SK-N-SH treated with all-trans-retinoic acid at 6 μM for 48 hours (cell line): ENCODE data around the gene IP6K3.

Experiments
- OSR1 ChIP-seq: fragments of 250-450 bp; sonication (Bioruptor Pico); IDR thresholded peaks from 2 replicates; pipeline ENCODE4 v1.8.0; 2022; ENCODE audit warnings: moderate library complexity, mild to moderate bottlenecking, inconsistent platforms
- ZFP3 ChIP-seq: fragments of 250-450 bp; sonication (Bioruptor Pico); IDR thresholded peaks from 2 replicates; pipeline ENCODE4 v1.5.0; 2020; ENCODE audit warnings: mild to moderate bottlenecking, moderate library complexity
- ZNF8 ChIP-seq: fragments of 450-650 bp; formaldehyde crosslinking; IDR thresholded peaks from 2 replicates; pipeline ENCODE4 v1.5.0; 2020; ENCODE audit warnings: mild to moderate bottlenecking, moderate library complexity
- TF ChIP-seq, protein P1 (sequence below): fragments of 250-450 bp; sonication (Bioruptor Pico); IDR thresholded peaks from 2 replicates; pipeline ENCODE4 v1.8.0; 2020; ENCODE audit warnings: mild to moderate bottlenecking, moderate library complexity, borderline replicate concordance
- TF ChIP-seq, protein P2 (sequence below): fragments of 250-450 bp; sonication (Bioruptor Pico); IDR thresholded peaks from 2 replicates; pipeline ENCODE4 v1.5.1; 2020; ENCODE audit warnings: low read depth, mild to moderate bottlenecking, moderate library complexity

DNA sequence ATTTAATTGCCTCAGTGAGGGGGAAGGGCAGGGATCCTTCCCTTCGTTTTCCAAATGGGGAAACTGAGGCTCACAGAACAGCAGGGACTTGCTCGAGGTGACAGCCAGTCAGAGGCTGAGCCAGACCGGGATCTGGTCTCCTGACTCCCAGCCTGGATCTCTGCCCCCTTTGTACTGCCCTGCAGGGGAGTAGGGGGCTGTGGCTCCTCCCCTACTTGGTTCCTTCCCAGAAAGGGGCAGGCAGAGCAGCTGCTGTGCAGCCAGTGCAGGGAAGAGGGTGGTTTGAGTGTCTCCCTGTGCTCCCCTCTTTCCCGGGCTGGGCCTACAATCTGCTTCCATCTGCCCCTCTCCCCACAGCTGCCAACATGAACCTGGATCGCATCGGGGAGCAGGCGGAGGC is 72.9 kb downstream of the IP6K3 start:
- TF ChIP-seq ZNF8, result no peak
- TF ChIP-seq, protein P1, sequence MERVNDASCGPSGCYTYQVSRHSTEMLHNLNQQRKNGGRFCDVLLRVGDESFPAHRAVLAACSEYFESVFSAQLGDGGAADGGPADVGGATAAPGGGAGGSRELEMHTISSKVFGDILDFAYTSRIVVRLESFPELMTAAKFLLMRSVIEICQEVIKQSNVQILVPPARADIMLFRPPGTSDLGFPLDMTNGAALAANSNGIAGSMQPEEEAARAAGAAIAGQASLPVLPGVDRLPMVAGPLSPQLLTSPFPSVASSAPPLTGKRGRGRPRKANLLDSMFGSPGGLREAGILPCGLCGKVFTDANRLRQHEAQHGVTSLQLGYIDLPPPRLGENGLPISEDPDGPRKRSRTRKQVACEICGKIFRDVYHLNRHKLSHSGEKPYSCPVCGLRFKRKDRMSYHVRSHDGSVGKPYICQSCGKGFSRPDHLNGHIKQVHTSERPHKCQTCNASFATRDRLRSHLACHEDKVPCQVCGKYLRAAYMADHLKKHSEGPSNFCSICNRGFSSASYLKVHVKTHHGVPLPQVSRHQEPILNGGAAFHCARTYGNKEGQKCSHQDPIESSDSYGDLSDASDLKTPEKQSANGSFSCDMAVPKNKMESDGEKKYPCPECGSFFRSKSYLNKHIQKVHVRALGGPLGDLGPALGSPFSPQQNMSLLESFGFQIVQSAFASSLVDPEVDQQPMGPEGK, result no peak
- no peak for TF ChIP-seq OSR1
- TF ChIP-seq ZFP3, result no peak
- TF ChIP-seq, protein P2, sequence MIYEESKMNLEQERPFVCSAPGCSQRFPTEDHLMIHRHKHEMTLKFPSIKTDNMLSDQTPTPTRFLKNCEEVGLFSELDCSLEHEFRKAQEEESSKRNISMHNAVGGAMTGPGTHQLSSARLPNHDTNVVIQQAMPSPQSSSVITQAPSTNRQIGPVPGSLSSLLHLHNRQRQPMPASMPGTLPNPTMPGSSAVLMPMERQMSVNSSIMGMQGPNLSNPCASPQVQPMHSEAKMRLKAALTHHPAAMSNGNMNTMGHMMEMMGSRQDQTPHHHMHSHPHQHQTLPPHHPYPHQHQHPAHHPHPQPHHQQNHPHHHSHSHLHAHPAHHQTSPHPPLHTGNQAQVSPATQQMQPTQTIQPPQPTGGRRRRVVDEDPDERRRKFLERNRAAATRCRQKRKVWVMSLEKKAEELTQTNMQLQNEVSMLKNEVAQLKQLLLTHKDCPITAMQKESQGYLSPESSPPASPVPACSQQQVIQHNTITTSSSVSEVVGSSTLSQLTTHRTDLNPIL (CRISPR knock-in tag), result no peak
